HepG2 (cell line): ENCODE results near the gene MRPS11. TPM values are rescaled to one million over a fixed set of nuclear protein-coding genes. Genes with fewer than 3 reads are reported as not detected.

Experiments
- ATAC-seq: fragments of 200-7000 bp; cut with Tn5 transposase; 3 replicates; pipeline ENCODE4 v1.9.1; 2020; ENCODE audit warnings: mild to moderate bottlenecking, moderate library complexity
- BruUV-seq: library from RNA; stranded (reverse); fragments of 400-500 nt; replicated peaks from 2 replicates; lab custom pipeline; 2021; lab: Mats Ljungman, UMichigan
- CTCF ChIA-PET: fragments of 300-600 bp; formaldehyde crosslinking; extraction: SDS; loops from one replicate; lab custom pipeline; 2021; ENCODE audit warnings: low total read pairs, inconsistent platforms, low intra/inter-chr PET ratio; lab: Yijun Ruan, JAX
- POLR2A ChIA-PET: fragments of 350-600 bp; sonication (Branson Sonifier 250); formaldehyde crosslinking; loops from one replicate; lab custom pipeline; 2020; ENCODE audit warnings: antibody characterized with exemption, inconsistent platforms; lab: Yijun Ruan, JAX
- DNase-seq: peaks from one replicate; pipeline ENCODE4 v3.0.0-alpha.2; 2015; ENCODE audit warnings: low spot score
- FAIRE-seq: peaks from 3 replicates; lab custom pipeline; 2011; peaks lifted over from hg19 to GRCh38; lab: Jason Lieb, UNC
- H2AFZ ChIP-seq: one replicate; pipeline ENCODE4 v1.6.1; 2011; ENCODE audit warnings: low read length, inconsistent platforms
- H3K27ac ChIP-seq: fragments of 300-600 bp; 3 replicates; pipeline ENCODE4 v1.8.0; 2011; ENCODE audit warnings: mixed run types, mild to moderate bottlenecking, mixed read lengths, low read length, inconsistent platforms; ENCODE audit not compliant: insufficient read depth; ENCODE audit errors: extremely low read length
- H3K27me3 ChIP-seq, 2 experiments: fragments of 200-600 bp in 1 of 2; 2 replicates in 1 of 2; 3 replicates in 1 of 2; pipeline versions ENCODE4 v1.6.0 to v1.8.0; 2011; ENCODE audit warnings: low read length in 2 of 2, mild to moderate bottlenecking in 2 of 2, moderate library complexity in 2 of 2, inconsistent platforms in 1 of 2; ENCODE audit not compliant: insufficient read depth in 2 of 2, control insufficient read depth in 1 of 2
- H3K36me3 ChIP-seq, 2 experiments: fragments of 200-600 bp in 1 of 2; replicated peaks in 1 of 2; 2 replicates in 1 of 2; 3 replicates in 1 of 2; pipeline versions ENCODE4 v1.5.1 to v1.8.0; 2011; ENCODE audit warnings: low read length in 2 of 2, inconsistent platforms in 1 of 2; ENCODE audit not compliant: insufficient read depth in 2 of 2, control insufficient read depth in 1 of 2
- H3K4me1 ChIP-seq: 2 replicates; pipeline ENCODE4 v1.5.1; 2012; ENCODE audit warnings: low read length, inconsistent platforms; ENCODE audit not compliant: insufficient read depth
- H3K4me2 ChIP-seq: 2 replicates; pipeline ENCODE4 v1.6.0; 2011; ENCODE audit warnings: low read depth, low read length, inconsistent platforms
- H3K4me3 ChIP-seq, 3 experiments: fragments of 200-600 bp in 1 of 3; sonication (generic), shearing (Covaris generic) in 1 of 3; replicated peaks in 1 of 3; 2 replicates each; pipeline ENCODE4 v1.5.1; 2011 to 2016; ENCODE audit warnings: low read length in 3 of 3, inconsistent platforms in 2 of 3, low read depth in 2 of 3, mild to moderate bottlenecking in 2 of 3, control low read depth in 1 of 3, mixed read lengths in 1 of 3; ENCODE audit not compliant: insufficient read depth in 1 of 3
- H3K79me2 ChIP-seq: one replicate; pipeline ENCODE4 v1.6.1; 2011; ENCODE audit warnings: low read length, inconsistent platforms; ENCODE audit not compliant: insufficient read depth
- H3K9ac ChIP-seq: 2 replicates; pipeline ENCODE4 v1.6.0; 2011; ENCODE audit warnings: mild to moderate bottlenecking, low read depth, low read length, inconsistent platforms; ENCODE audit not compliant: insufficient read depth
- H3K9me3 ChIP-seq: 2 replicates; pipeline ENCODE4 v1.5.1; 2012; ENCODE audit warnings: mild to moderate bottlenecking, low read length
- H4K20me1 ChIP-seq: 2 replicates; pipeline ENCODE4 v1.6.0; 2011; ENCODE audit warnings: inconsistent platforms, mild to moderate bottlenecking, low read length, moderate library complexity; ENCODE audit not compliant: insufficient read depth
- ARID3A ChIP-seq: IDR thresholded peaks from 2 replicates; pipeline ENCODE4 v1.6.1; 2012; ENCODE audit warnings: low read depth, low read length, improper control_type of control experiment
- GMEB2 ChIP-seq: IDR thresholded peaks from 2 replicates; pipeline ENCODE4 v1.6.1; 2016; ENCODE audit warnings: missing biosample characterization, missing genetic modification reagents, low read depth
- HNF1A ChIP-seq, 2 experiments: sonication (generic) in 1 of 2; formaldehyde crosslinking in 1 of 2; IDR thresholded peaks; 2 replicates each; pipeline versions ENCODE4 v1.4.0 to v1.6.1; 2016 to 2020; ENCODE audit warnings: borderline replicate concordance in 1 of 2, low read depth in 1 of 2, mild to moderate bottlenecking in 1 of 2, missing genetic modification reagents in 1 of 2
- NR0B2 ChIP-seq: sonication (generic); formaldehyde crosslinking; IDR thresholded peaks from 2 replicates; pipeline ENCODE4 v1.4.0; 2020; ENCODE audit warnings: mild to moderate bottlenecking, missing genetic modification reagents
- SKIL ChIP-seq: sonication (generic); formaldehyde crosslinking; IDR thresholded peaks from 2 replicates; pipeline ENCODE4 v1.8.0; 2022; ENCODE audit warnings: missing genetic modification reagents, mild to moderate bottlenecking, moderate library complexity, borderline replicate concordance
- ZNF10 ChIP-seq: sonication (generic); formaldehyde crosslinking; IDR thresholded peaks from 2 replicates; pipeline ENCODE4 v1.4.0; 2020; ENCODE audit warnings: mild to moderate bottlenecking, low read depth, missing genetic modification reagents, borderline replicate concordance
- ZNF674 ChIP-seq: sonication (generic); formaldehyde crosslinking; IDR thresholded peaks from 2 replicates; pipeline ENCODE4 v1.5.0; 2020; ENCODE audit warnings: low read depth, mild to moderate bottlenecking, missing genetic modification reagents
- ZNF790 ChIP-seq: sonication (generic); formaldehyde crosslinking; IDR thresholded peaks from 2 replicates; pipeline ENCODE4 v1.8.0; 2022; ENCODE audit warnings: missing genetic modification reagents, mild to moderate bottlenecking, borderline replicate concordance
- ZUFSP ChIP-seq: sonication (generic); formaldehyde crosslinking; IDR thresholded peaks from 2 replicates; pipeline ENCODE4 v1.9.0; 2021; ENCODE audit warnings: missing genetic modification reagents, mild to moderate bottlenecking, borderline replicate concordance
- WGBS: methylation state at CpG from one replicate; pipeline ENCODE4 v1.1.6; 2017; ENCODE audit warnings: low lambda C conversion rate; 5-methylcytosine and 5-hydroxymethylcytosine counted together
- in situ Hi-C: cut with HindIII; loops from 2 replicates; pipeline ENCODE4 v1.10.0; 2017; ENCODE audit warnings: low pct_unique_long_range_greater_than_20kb; ENCODE audit not compliant: extremely low pct_ligation_motif_present
- intact Hi-C: fragments of 100-400 bp; cut with micrococcal nuclease; formaldehyde crosslinking; loops from one replicate; pipeline ENCODE4 v1.10.0; 2022; ENCODE audit not compliant: unreplicated experiment
- polyA plus RNA-seq, 8 experiments: library from polyadenylated mRNA; depleted of rRNA in 3 of 8; stranded (reverse) in 7 of 8; unstranded in 1 of 8; fragments of >200 nt; fragmentation: Illumina TruSeq in 4 of 8; extraction: Trizol in 4 of 8; gene quantifications; 2 replicates each; pipeline versions ENCODE4 v1.2.1 to v1.2.3, GENCODE V29; 2011 to 2016; ENCODE audit warnings: low read depth in 4 of 8, missing spikeins in 1 of 8, mixed read lengths in 1 of 8; ENCODE audit not compliant: insufficient read depth in 1 of 8
- total RNA-seq, 5 experiments: library from RNA; depleted of rRNA; stranded (reverse); fragments of >200 nt; fragmentation: Illumina TruSeq; extraction: Trizol; gene quantifications; 2 replicates each; pipeline ENCODE4 v1.2.3, GENCODE V29; 2016; ENCODE audit warnings: low read depth in 1 of 5

The MRPS11 gene
- total and polyA plus RNA-seq, 2 of the 13 experiments (the other 11 are each of a cell fraction or from before 2014, with no cell fraction given) = 50.1 to 72.7 TPM

GRCh38 chr15:88509964-88510363 lies 42.5 kb downstream of the MRPS11 start (continued):
- TF ChIP-seq ARID3A = no peak
- TF ChIP-seq SKIL (CRISPR knock-in tag) = no peak

- Histone ChIP-seq H3K79me2 (no peaks in the 10 kb centered on the region), H3K36me3 (peaks cover 0 to 6% of the 10 kb centered on the region in 2 experiments; a peak in 2 of 5 replicates), H3K27me3 (no peaks in the 10 kb centered on the region), H3K9me3 (no peaks in the 10 kb centered on the region), H3K4me3 (no peak overlapping the region), H2AFZ (no peak overlapping the region), H3K4me1 (no peaks in the 10 kb centered on the region), H3K27ac (no peak overlapping the region), H3K4me2 (no peak overlapping the region), H4K20me1 (no peaks in the 10 kb centered on the region), H3K9ac (no peak overlapping the region)
- ATAC-seq (no peak), DNase-seq (no peak), FAIRE-seq (no peak)
- intact Hi-C loops (no loop called here), in situ Hi-C loops (no loop called here)
- WGBS = 88% methylated on average over 2 of the region's 2 CpGs
- ChIA-PET POLR2A (no interaction called here), CTCF (no interaction called here)
- no TSS peak for BruUV-seq
- TF ChIP-seq ZNF790 (CRISPR knock-in tag) (no peak), GMEB2 (CRISPR knock-in tag) (no peak), NR0B2 (CRISPR knock-in tag) (no peak), ZUFSP (CRISPR knock-in tag) (no peak), HNF1A (IDR thresholded peaks at IDR 0.05; ENCODE audit: low read depth) (no peak), HNF1A (CRISPR knock-in tag; IDR thresholded peaks at IDR 0.05; ENCODE audit: borderline replicate concordance) (no peak), ZNF674 (CRISPR knock-in tag) (no peak), ZNF10 (CRISPR knock-in tag) (no peak)
Observed at GRCh38 chr15:88511161-88511560, 43.7 kb downstream of the MRPS11 start.
